GM12892 (cell line): ENCODE data around the gene SNX21.

ENCODE experiments used
- POLR2AphosphoS5 ChIP-seq: IDR thresholded peaks from 2 replicates; pipeline ENCODE4 v1.6.1; 2011; ENCODE audit warnings: low read depth, low read length, control low read depth
- TAF1 ChIP-seq: IDR thresholded peaks from 2 replicates; pipeline ENCODE4 v1.6.1; 2011; ENCODE audit warnings: low read depth, mild to moderate bottlenecking, control low read depth, low read length, borderline replicate concordance

- TF ChIP-seq TAF1 (no peak), POLR2AphosphoS5 (no peak)
Measured at GRCh38 chr20:45801851-45802250, 31.7 kb upstream of the SNX21 start.
